ENCODE data around the gene SUSD3. TPM values are rescaled to one million over a fixed set of nuclear protein-coding genes. Genes with fewer than 3 reads are reported as not detected.
"Not testable (repeated sequence)": the region's sequence is repeated elsewhere in the genome, so short reads cannot be mapped to it uniquely, and the experiment has no call there.

The SUSD3 gene
- total RNA-seq, 2 donors from 2014 or later = 0.95 to 2.0 TPM

GRCh38 chr9:93097511-93098201 lies 39.2 kb downstream of the SUSD3 start:
- intact Hi-C loops (cut with DNase I, micrococcal nuclease) = no loop called here
- peak; percentile 23 to 51 for DNase-seq

GRCh38 chr9:93098236-93098946 lies 39.9 kb downstream of the SUSD3 start:
- ATAC-seq (no peak), DNase-seq (peak; percentile 76 to 88)
- intact Hi-C loops (cut with DNase I, micrococcal nuclease) = no loop called here

More at GRCh38 chr9:93097511-93098201, 39.2 kb downstream of the SUSD3 start:
- ATAC-seq = no peak

DNA sequence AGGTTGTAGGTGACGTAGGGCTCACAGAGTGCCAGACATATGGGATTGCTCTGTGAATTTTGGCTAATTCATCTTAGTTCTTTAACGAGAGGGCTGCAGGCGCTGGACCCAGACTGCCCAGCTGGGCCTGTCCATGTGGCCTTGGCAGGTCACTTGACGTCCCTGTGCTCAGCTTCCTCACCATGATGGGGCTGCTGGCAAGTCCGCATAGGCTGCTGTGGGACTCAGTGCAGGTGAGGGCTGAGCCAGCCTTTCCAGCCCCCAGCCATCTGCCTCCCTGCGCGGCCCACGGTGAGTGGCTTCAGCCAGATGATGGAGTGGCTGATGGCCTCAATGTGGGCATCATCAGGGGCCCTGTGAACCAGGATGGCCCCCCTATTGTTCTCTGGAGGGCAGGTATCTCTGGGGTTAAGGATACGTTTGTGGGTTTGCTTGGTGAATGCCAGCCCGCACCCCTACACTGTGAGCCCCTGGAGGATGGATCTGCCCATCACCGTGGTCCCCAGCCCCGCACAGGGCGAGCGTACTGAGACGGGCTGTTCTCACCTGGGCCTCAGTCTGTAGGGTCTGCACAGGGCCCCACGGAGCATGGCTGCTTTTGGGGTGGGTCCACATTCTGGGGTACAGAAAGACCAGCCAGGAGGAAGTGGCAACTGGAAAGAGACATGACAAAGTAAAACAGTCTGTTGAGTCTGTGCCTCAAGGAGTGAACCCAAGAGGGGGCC lies 41.2 kb downstream of the SUSD3 start:
- no peak for ATAC-seq
- peak in 1 of 2 donors; percentile 14 for DNase-seq

GRCh38 chr9:93100276-93100636 lies 41.8 kb downstream of the SUSD3 start:
- ATAC-seq (no peak), DNase-seq (peak in 1 of 2 donors; percentile 7)
- intact Hi-C loops (cut with DNase I, micrococcal nuclease) = no loop called here

More for the DNA sequence above, 41.2 kb downstream of the SUSD3 start:
- intact Hi-C loops (cut with DNase I, micrococcal nuclease) = no loop called here

GRCh38 chr9:93101086-93101485 lies 42.6 kb downstream of the SUSD3 start:
- peak in 1 of 2 donors; percentile 22 for DNase-seq

DNA sequence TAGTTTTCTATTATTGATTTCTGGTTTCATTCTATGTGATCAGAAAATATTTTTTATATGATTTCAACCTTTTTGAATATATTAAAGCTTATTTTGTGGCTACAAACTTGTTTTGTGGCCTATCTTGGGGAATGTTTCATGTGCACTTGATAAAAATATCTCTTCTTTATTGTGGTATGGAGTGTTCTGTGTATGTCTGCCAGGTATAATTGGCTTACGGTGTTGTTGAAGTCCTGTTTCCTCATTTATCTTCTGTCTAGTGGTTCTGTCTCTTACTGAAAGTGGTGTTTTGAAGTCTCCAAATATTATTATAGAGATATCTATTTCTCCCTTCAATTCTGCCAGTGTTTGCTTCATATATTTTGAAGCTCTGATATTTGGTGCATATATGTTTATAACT lies 47.1 kb downstream of the SUSD3 start:
- ATAC-seq (no peak), DNase-seq (no peak)
- intact Hi-C loops (cut with DNase I, micrococcal nuclease) = no loop called here

More at GRCh38 chr9:93101086-93101485, 42.6 kb downstream of the SUSD3 start:
- intact Hi-C loops (cut with DNase I, micrococcal nuclease); ATAC-seq: not testable (repeated sequence)

- DNase-seq (peak in 1 of 2 donors; percentile 12), ATAC-seq (no peak)
- intact Hi-C loops (cut with DNase I, micrococcal nuclease) = no loop called here
Measured at GRCh38 chr9:93107151-93107824, 48.8 kb downstream of the SUSD3 start.

- DNase-seq (no peak), ATAC-seq (no peak)
- intact Hi-C loops (cut with DNase I, micrococcal nuclease) = no loop called here
Measured at GRCh38 chr9:93107825-93108161, 49.3 kb downstream of the SUSD3 start.

DNA sequence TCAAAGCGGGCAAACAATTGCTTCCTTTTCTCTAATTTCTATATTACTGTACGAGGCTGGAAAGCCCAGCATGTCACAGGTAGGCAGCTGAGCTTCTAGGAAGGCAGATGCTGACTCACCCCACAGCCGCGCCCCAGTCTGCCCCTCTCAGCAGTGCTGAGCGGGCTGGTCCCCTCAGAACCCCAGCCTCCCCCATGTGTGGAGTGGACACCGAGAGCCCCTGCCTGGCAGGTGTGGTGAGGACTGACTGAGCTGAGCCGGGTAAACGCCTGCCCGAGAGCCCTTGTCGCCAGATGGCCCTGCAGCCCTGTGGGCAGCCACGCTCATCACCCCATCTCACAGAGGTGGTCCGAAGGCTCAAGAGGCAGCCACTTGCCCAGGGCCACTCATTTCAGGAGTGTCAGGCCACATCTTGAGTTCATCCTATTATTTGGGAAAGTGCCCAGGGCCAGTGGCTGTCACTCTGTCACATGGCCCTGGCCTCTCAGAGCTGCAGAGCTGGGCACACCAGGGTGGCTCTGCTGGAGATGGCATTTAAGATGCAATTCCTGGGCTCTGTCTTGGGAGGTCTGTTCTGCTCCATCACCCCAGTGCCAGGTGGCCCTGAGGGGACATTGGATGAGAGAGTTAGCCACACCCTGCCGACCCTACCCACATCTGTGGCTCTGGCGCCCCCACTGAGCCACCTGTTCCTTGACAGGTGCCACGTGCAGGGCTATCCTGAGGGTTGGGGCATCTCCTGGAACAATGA lies 50.0 kb downstream of the SUSD3 start:
- no peak for ATAC-seq
- DNase-seq = peak; percentile 7 to 22

DNA sequence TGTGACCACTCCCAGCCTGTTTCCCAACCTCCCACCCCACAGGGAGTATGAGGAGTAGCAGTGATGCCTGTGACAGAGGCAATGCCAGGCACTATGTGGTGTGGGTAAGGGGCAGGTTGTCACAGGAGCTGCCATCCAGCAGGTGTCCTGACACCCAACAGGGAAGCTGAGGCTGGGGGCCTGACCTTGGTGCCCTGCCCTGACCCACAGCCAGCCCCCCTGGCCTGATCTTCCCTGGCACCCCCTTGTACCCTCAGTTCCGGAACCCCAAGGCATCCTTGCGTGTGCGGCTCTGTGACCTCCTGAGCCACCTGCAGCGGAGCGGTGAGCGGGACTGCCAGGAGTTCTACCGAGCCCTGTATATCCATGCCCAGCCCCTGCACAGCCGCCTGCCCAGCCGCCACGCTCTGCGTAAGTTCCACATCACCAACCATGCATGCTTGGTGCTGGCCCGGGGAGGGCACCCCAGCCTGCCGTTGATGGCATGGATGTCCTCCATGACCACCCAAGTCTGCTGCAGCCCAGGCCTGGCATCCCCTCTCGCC lies 51.9 kb downstream of the SUSD3 start:
- no peak for ATAC-seq
- peak; percentile 5 to 18 for DNase-seq
- intact Hi-C loops (cut with DNase I, micrococcal nuclease) = no loop called here

More for the DNA sequence above, 50.0 kb downstream of the SUSD3 start:
- intact Hi-C loops (cut with DNase I, micrococcal nuclease) = no loop called here

DNA sequence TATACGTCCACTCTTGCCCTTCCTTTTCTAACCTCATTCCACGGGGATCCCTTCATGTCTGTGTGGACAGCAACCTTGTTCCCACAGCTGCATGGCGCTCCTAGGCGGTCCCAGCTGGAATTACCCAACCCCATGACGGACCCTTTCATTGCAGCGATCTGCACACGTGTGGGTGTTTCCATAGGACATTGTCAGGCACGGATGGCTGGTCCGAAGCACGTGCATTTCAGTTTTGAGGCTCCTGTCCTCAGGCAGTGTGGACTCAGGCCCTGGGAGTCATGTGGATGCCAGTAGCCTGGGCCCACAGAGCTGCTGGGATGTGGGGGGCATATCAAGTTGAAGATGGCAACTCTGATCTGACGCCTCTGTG lies 52.5 kb downstream of the SUSD3 start:
- DNase-seq (peak in 1 of 2 donors; percentile 3), ATAC-seq (no peak)
- intact Hi-C loops (cut with DNase I, micrococcal nuclease) = no loop called here

DNA sequence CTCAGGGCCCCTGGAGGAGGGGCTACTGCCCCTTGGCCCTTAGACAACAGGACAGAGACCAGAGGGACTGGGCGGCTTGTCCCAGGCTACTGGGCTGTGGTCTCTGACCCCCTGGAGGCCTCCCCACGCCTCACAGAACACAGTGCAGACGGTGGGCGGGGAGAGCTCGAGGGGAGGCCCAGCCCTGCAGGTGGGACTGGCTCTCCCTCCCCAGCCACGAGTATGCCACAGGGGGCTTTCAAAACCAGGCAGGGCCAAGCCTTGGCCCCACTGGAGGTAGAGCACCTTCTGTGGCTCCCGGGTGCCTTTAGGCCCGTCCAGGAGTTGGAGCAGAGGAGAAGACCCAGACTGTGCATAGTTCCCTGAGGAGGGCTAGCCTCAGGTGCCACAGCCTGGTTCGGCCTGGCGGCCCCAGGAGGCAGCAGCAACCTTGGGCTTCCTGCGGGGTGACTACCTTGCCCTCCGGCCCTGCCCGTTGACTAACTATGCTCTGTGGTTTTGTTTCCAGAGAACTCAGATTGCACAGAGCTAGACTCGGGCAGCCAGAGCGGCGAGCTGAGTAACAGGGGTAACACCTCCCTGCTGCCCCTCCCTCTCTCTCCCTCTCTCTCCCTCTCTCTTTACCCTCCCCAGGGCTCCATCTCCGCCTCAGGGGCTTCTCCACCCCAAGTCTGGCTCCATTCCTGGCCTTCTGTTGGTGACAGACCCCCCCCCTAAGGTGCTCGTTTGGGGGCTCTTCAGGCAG lies 53.0 kb downstream of the SUSD3 start:
- intact Hi-C loops (cut with DNase I, micrococcal nuclease) = no loop called here
- ATAC-seq (no peak), DNase-seq (peak; percentile 5 to 18)

GRCh38 chr9:93112116-93112863 lies 53.8 kb downstream of the SUSD3 start:
- intact Hi-C loops (cut with DNase I, micrococcal nuclease) = no loop called here
- DNase-seq = peak; percentile 13 to 21

GRCh38 chr9:93112864-93113389 lies 54.4 kb downstream of the SUSD3 start:
- intact Hi-C loops (cut with DNase I, micrococcal nuclease) = no loop called here
- DNase-seq (peak; percentile 4 to 18), ATAC-seq (no peak)

More at GRCh38 chr9:93112116-93112863, 53.8 kb downstream of the SUSD3 start:
- ATAC-seq = no peak

DNA sequence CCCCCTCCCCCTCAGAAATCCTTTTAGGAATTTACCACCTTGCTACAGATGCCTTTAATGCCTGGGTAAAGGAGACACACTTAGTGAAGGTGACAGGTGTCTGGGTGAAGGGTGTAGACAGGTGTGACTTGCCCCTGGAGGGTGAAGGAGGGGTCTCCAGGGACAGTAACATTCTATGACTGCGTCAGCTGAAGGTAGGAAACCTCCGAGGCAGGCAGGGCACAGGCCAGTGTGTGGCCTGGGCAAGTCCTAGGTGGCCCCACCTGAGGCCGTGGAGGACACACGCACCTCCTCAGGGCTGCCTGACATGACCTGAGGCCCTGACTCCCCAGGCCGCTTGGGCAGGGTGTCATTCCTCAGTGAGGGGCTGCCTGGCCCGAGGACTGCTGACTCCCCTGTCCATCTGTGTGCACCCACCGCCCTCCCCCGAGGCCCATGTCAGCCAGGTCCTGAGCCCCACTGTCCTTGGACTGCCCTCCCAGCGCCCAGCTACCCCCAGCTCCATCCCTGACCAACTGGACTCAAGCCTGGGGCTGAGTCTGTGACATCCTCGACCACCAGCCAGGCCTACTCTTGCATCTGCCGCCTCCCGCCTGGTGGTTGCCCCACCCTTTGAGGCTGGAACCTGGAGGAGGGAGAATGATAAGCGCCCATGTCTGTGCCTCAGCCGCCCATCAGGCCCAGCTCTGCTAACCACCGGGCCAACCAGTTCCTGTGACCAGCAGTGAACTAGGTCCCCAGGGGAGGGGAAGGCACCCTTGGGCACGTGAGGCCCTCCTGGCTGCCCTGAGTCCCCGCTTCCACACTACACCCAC lies 55.9 kb downstream of the SUSD3 start:
- ATAC-seq (no peak), DNase-seq (peak; percentile 9 to 22)
- intact Hi-C loops (cut with DNase I, micrococcal nuclease) = no loop called here

GRCh38 chr9:93114984-93115335 lies 56.5 kb downstream of the SUSD3 start:
- ATAC-seq = no peak

More at GRCh38 chr9:93114984-93115335, 56.5 kb downstream of the SUSD3 start:
- intact Hi-C loops (cut with DNase I, micrococcal nuclease) = no loop called here
- no peak for DNase-seq
